WTC11 (cell line): Measurements from ENCODE around the gene TMPRSS12. TPM values are rescaled to one million over a fixed set of nuclear protein-coding genes. Genes with fewer than 3 reads are reported as not detected.
"Not testable (repeated sequence)": the region's sequence is repeated elsewhere in the genome, so short reads cannot be mapped to it uniquely, and the experiment has no call there.

Source experiments
- ATAC-seq: fragments of 200-7000 bp; cut with Tn5 transposase; 2 replicates; pipeline ENCODE4 v1.10.0; 2021; ENCODE audit warnings: mild to moderate bottlenecking, moderate library complexity
- CTCF ChIA-PET: fragments of 300-600 bp; sonication (Branson Sonifier 250); formaldehyde crosslinking; loops from one replicate; lab custom pipeline; 2021; ENCODE audit warnings: antibody characterized with exemption; lab: Charles Lee
- POLR2A ChIA-PET: fragments of 350-600 bp; sonication (Branson Sonifier 250); formaldehyde crosslinking; loops from one replicate; lab custom pipeline; 2021; ENCODE audit warnings: antibody characterized with exemption; lab: Charles Lee
- DNase-seq: peaks from one replicate; pipeline ENCODE4 v3.0.0; 2021; ENCODE audit warnings: low spot score
- H3K27ac Mint-ChIP-seq: 2 replicates; pipeline ENCODE4 v1.8.0; 2021; ENCODE audit warnings: mixed read lengths
- H3K27me3 Mint-ChIP-seq: 2 replicates; pipeline ENCODE4 v1.8.0; 2021; ENCODE audit warnings: low read depth, mild to moderate bottlenecking, moderate library complexity, mixed read lengths
- H3K36me3 Mint-ChIP-seq: 2 replicates; pipeline ENCODE4 v1.8.0; 2021; ENCODE audit warnings: mixed read lengths
- H3K4me1 Mint-ChIP-seq: 2 replicates; pipeline ENCODE4 v1.8.0; 2022; ENCODE audit warnings: mixed read lengths
- H3K4me3 Mint-ChIP-seq: 2 replicates; pipeline ENCODE4 v1.8.0; 2021; ENCODE audit warnings: mild to moderate bottlenecking, moderate library complexity, mixed read lengths
- H3K9me3 Mint-ChIP-seq: 2 replicates; pipeline ENCODE4 v1.8.0; 2021; ENCODE audit warnings: mixed read lengths
- CBFB ChIP-seq: sonication (generic); formaldehyde crosslinking; IDR thresholded peaks from 2 replicates; pipeline ENCODE4 v1.8.1; 2022; ENCODE audit warnings: mild to moderate bottlenecking, low read depth, missing genetic modification reagents
- ETV6 ChIP-seq: sonication (generic); formaldehyde crosslinking; IDR thresholded peaks from 2 replicates; pipeline ENCODE4 v1.8.1; 2022; ENCODE audit warnings: mild to moderate bottlenecking, missing genetic modification reagents
- IRF2 ChIP-seq: sonication (generic); formaldehyde crosslinking; IDR thresholded peaks from 2 replicates; pipeline ENCODE4 v1.8.0; 2022; ENCODE audit warnings: low read depth, missing genetic modification reagents, borderline replicate concordance
- KAT7 ChIP-seq: sonication (generic); formaldehyde crosslinking; IDR thresholded peaks from 2 replicates; pipeline ENCODE4 v1.8.1; 2023; ENCODE audit warnings: missing genetic modification reagents, mild to moderate bottlenecking, borderline replicate concordance
- NFATC4 ChIP-seq: fragments of 250-450 bp; sonication (Bioruptor Pico); IDR thresholded peaks from 2 replicates; pipeline ENCODE4 v1.9.0; 2021; ENCODE audit warnings: mild to moderate bottlenecking
- PRRX2 ChIP-seq: fragments of 250-450 bp; sonication (Bioruptor Pico); IDR thresholded peaks from 2 replicates; pipeline ENCODE4 v1.8.0; 2021; ENCODE audit warnings: mild to moderate bottlenecking
- ZNF263 ChIP-seq: sonication (generic); formaldehyde crosslinking; IDR thresholded peaks from 2 replicates; pipeline ENCODE4 v1.8.1; 2022; ENCODE audit warnings: low read depth, mild to moderate bottlenecking, moderate library complexity, missing genetic modification reagents
- total RNA-seq: library from RNA; stranded (reverse); gene quantifications from 3 replicates; pipeline ENCODE4 v1.2.3, GENCODE V29; 2021
- TF ChIP-seq, protein P1 (sequence below): sonication (generic); formaldehyde crosslinking; IDR thresholded peaks from 2 replicates; pipeline ENCODE4 v1.8.1; 2022; ENCODE audit warnings: low read depth, mild to moderate bottlenecking, moderate library complexity, missing genetic modification reagents, borderline replicate concordance
- TF ChIP-seq, protein P2 (sequence below): fragments of 250-450 bp; sonication (Bioruptor Pico); conservative IDR thresholded peaks from 2 replicates; pipeline ENCODE4 v1.9.0; 2021; ENCODE audit warnings: mild to moderate bottlenecking
- TF ChIP-seq, protein P3 (sequence below): sonication (generic); formaldehyde crosslinking; IDR thresholded peaks from 2 replicates; pipeline ENCODE4 v1.8.1; 2022; ENCODE audit warnings: low read depth, missing genetic modification reagents, borderline replicate concordance
- TF ChIP-seq, protein P4 (sequence below): sonication (generic); formaldehyde crosslinking; IDR thresholded peaks from 2 replicates; pipeline ENCODE4 v1.8.0; 2022; ENCODE audit warnings: mild to moderate bottlenecking, missing genetic modification reagents
- TF ChIP-seq, protein P5 (sequence below): sonication (generic); formaldehyde crosslinking; IDR thresholded peaks from 2 replicates; pipeline ENCODE4 v1.8.1; 2023; ENCODE audit warnings: mild to moderate bottlenecking, missing genetic modification reagents, moderate library complexity
- TF ChIP-seq, protein P6 (sequence below): sonication (generic); formaldehyde crosslinking; IDR thresholded peaks from 2 replicates; pipeline ENCODE4 v1.8.1; 2023; ENCODE audit warnings: mild to moderate bottlenecking, missing genetic modification reagents

The TMPRSS12 gene
- total RNA-seq, 1 experiment from 2014 or later = not detected

DNA sequence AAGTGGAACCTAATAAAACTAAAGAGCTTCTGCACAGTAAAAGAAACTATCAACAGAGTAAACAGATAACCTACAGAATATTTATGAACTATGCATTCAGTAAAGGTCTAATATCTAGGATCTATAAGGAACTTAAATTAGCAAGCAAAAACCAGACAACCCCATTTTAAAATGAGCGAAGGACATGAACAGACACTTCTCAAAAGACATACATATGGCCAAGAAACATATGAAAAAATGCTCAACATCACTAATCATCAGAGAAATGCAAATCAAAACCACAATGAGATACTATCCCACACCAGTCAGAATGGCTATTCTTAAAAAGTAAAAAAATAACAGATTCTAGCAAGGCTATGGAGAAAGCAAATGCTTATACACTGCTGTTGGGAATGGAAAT is 12.5 kb downstream of the TMPRSS12 start:
- CTCF ChIA-PET, H3K4me3 Mint-ChIP-seq, DNase-seq, H3K4me1 Mint-ChIP-seq, ATAC-seq, POLR2A ChIA-PET, H3K27me3 Mint-ChIP-seq, H3K27ac Mint-ChIP-seq, H3K36me3 Mint-ChIP-seq: not testable (repeated sequence)
- peaks cover 18% of the 10 kb centered on the region for H3K9me3 Mint-ChIP-seq

DNA sequence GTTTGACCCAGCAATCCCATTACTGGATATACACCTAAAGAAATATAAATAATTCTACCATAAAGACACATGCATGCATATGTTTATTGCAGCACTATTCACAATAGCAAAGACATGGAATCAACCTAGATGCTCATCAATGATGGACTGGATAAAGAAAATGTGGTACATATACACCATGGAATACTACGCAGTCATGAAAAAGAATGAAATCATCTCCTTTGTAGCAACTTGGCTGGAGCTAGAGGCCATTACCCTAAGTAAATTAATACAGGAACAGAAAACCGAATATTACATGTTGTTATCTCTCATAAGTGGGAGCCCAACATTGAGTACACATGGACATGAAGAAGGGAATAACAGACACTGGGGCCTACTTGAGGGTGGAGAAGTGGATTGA is 13.0 kb downstream of the TMPRSS12 start:
- ATAC-seq, H3K36me3 Mint-ChIP-seq, CTCF ChIA-PET, H3K27ac Mint-ChIP-seq, POLR2A ChIA-PET, H3K4me3 Mint-ChIP-seq, DNase-seq, H3K27me3 Mint-ChIP-seq, H3K4me1 Mint-ChIP-seq: not testable (repeated sequence)
- H3K9me3 Mint-ChIP-seq = peaks cover 18% of the 10 kb centered on the region

DNA sequence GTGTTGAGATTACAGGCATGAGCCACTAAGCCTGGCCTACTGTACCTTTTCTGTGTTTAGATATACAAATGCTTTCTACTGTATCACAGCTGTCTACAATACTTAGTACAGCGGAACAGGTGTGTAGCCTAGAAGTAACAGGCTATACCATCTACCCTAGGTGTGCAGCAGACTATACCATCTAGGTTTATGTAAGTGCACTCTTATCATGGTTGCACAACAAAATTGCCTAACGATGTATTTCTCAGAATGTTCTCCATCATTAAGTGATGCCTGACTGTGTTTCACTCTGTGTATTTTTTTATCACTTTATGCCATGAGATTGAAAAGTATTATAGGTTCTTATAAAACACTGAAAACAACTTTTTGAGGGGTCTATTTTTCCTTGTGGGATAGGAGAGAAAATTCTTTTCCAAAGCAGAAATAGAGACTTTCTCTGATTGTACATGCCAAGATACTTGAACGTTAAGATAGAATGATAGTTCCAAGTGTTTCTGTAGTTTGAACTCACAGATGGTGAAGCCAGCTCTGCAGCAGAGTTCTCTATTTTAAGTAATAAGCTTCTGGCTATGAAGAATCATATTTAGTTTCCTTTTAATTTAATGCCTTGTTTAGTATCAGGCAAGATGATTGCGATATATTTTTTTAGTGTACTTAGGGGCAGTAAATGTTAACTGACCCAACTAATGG is 17.0 kb downstream of the TMPRSS12 start:
- ATAC-seq (no peak), DNase-seq (no peak)
- Mint-ChIP-seq H3K27me3 (no peaks in the 10 kb centered on the region), H3K4me3 (no peak overlapping the region), H3K9me3 (peaks cover 16% of the 10 kb centered on the region), H3K36me3 (peaks cover 8% of the 10 kb centered on the region), H3K27ac (no peak overlapping the region), H3K4me1 (no peaks in the 10 kb centered on the region)
- ChIA-PET POLR2A (no interaction called here), CTCF (interaction anchor here (0.7 to 1.5 kb wide), 2 partner anchors 34 to 95 kb away, joined by 3 read pairs; no protein-coding TSS in a partner anchor)
- TF ChIP-seq, protein P1, sequence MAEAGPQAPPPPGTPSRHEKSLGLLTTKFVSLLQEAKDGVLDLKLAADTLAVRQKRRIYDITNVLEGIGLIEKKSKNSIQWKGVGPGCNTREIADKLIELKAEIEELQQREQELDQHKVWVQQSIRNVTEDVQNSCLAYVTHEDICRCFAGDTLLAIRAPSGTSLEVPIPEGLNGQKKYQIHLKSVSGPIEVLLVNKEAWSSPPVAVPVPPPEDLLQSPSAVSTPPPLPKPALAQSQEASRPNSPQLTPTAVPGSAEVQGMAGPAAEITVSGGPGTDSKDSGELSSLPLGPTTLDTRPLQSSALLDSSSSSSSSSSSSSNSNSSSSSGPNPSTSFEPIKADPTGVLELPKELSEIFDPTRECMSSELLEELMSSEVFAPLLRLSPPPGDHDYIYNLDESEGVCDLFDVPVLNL (CRISPR knock-in tag) = no peak
- no peak for TF ChIP-seq CBFB (CRISPR knock-in tag)

DNA sequence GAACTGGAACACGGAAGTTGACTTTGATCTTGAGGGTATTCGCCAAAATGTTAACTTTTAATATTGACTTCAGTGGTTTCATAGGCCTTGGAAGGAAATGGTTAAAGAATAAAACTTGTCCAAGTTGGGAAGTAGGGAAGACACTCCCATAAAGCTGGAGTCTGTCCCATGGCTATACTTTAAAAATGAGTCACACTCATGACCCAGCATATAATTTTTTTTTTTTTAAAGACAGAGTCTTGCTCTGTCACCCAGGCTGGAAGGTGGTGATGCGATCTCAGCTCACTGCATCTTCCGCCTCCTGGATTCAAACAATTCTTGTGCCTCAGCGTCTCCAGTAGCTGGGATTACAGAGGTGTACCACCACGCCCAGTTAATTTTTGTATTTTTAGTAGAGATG is 19.6 kb downstream of the TMPRSS12 start:
- H3K36me3 Mint-ChIP-seq = peaks cover 22% of the 10 kb centered on the region
- H3K27me3 Mint-ChIP-seq = no peaks in the 10 kb centered on the region; the same call in 1 of the 2 replicates
- ATAC-seq (no peak), DNase-seq (no peak)
- peaks cover 8% of the 10 kb centered on the region; the same call in 1 of the 2 replicates for H3K4me1 Mint-ChIP-seq
- H3K4me3 Mint-ChIP-seq = no peak overlapping the region
- no peak overlapping the region for H3K27ac Mint-ChIP-seq
- POLR2A ChIA-PET = no interaction called here
- TF ChIP-seq, protein P2, sequence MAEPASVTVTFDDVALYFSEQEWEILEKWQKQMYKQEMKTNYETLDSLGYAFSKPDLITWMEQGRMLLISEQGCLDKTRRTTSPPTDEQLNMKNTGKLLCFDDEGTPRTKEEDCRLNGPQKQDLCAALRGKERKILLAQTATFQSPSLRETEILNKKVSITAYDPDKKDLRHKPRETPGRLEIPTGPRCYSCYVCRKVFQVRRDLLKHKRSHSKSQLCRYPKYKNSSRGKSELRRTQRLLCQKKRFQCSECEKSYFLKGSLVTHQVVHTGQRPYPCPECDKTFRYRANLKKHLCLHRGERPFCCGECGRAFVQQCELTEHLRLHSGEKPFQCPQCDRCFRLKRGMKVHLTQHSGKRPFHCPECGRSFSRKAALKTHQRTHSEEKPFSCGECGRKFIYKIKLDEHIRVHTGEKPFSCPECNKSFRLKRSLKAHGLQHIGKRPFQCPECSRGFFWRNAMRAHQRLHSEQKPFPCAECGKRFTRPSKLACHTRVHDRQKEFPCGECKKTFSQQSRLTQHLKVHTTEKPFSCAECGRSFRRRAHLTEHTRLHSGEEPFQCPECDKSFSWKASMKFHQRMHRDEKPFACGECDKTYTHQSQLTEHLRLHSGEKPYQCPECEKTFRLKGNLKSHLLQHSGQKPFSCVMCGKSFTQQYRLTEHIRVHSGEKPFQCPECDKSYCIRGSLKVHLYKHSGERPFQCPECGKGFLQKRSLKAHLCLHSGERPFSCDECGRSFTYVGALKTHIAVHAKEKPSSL (CRISPR knock-in tag) = no peak
- TF ChIP-seq NFATC4 (CRISPR knock-in tag) = no peak
- TF ChIP-seq PRRX2 (CRISPR knock-in tag) = no peak
- TF ChIP-seq, protein P3, sequence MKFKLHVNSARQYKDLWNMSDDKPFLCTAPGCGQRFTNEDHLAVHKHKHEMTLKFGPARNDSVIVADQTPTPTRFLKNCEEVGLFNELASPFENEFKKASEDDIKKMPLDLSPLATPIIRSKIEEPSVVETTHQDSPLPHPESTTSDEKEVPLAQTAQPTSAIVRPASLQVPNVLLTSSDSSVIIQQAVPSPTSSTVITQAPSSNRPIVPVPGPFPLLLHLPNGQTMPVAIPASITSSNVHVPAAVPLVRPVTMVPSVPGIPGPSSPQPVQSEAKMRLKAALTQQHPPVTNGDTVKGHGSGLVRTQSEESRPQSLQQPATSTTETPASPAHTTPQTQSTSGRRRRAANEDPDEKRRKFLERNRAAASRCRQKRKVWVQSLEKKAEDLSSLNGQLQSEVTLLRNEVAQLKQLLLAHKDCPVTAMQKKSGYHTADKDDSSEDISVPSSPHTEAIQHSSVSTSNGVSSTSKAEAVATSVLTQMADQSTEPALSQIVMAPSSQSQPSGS (CRISPR knock-in tag) = no peak
- no peak for TF ChIP-seq ETV6 (CRISPR knock-in tag)
- no peak for TF ChIP-seq ZNF263
- TF ChIP-seq, all 79 proteins: peak for 0
- CTCF ChIA-PET = no interaction called here
- peaks cover 22% of the 10 kb centered on the region for H3K9me3 Mint-ChIP-seq

DNA sequence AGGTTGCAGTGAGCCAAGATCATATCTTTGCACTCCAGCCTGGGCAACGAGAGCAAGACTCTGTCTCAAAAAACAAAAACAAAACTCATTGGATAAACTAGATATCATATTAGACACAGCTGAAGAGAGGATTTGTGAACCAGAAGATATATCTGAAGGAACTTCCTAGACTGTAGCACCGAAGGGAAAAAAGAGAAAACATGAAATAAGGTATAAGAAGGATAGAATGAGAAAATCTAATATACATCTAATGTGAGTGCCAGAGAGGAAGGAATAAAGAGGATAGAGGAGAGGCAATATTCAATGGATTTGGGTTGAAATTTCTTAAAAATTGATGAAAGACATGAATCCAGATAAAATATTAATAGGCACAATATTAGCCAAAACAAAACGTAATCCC is 22.5 kb downstream of the TMPRSS12 start:
- ChIA-PET POLR2A (no interaction called here), CTCF (no interaction called here)
- no peak for TF ChIP-seq KAT7
- TF ChIP-seq, protein P4, sequence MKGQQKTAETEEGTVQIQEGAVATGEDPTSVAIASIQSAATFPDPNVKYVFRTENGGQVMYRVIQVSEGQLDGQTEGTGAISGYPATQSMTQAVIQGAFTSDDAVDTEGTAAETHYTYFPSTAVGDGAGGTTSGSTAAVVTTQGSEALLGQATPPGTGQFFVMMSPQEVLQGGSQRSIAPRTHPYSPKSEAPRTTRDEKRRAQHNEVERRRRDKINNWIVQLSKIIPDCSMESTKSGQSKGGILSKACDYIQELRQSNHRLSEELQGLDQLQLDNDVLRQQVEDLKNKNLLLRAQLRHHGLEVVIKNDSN (CRISPR knock-in tag) = no peak
- TF ChIP-seq IRF2 (CRISPR knock-in tag) = no peak
- TF ChIP-seq, protein P5, sequence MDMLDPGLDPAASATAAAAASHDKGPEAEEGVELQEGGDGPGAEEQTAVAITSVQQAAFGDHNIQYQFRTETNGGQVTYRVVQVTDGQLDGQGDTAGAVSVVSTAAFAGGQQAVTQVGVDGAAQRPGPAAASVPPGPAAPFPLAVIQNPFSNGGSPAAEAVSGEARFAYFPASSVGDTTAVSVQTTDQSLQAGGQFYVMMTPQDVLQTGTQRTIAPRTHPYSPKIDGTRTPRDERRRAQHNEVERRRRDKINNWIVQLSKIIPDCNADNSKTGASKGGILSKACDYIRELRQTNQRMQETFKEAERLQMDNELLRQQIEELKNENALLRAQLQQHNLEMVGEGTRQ (CRISPR knock-in tag) = no peak
- TF ChIP-seq, protein P6, sequence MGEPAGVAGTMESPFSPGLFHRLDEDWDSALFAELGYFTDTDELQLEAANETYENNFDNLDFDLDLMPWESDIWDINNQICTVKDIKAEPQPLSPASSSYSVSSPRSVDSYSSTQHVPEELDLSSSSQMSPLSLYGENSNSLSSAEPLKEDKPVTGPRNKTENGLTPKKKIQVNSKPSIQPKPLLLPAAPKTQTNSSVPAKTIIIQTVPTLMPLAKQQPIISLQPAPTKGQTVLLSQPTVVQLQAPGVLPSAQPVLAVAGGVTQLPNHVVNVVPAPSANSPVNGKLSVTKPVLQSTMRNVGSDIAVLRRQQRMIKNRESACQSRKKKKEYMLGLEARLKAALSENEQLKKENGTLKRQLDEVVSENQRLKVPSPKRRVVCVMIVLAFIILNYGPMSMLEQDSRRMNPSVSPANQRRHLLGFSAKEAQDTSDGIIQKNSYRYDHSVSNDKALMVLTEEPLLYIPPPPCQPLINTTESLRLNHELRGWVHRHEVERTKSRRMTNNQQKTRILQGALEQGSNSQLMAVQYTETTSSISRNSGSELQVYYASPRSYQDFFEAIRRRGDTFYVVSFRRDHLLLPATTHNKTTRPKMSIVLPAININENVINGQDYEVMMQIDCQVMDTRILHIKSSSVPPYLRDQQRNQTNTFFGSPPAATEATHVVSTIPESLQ (CRISPR knock-in tag) = no peak
- Mint-ChIP-seq H3K27me3 (no peaks in the 10 kb centered on the region; the same call in 1 of the 2 replicates), H3K36me3 (peaks cover 27% of the 10 kb centered on the region), H3K27ac (no peak overlapping the region), H3K4me3 (no peak overlapping the region), H3K9me3 (peaks cover 45% of the 10 kb centered on the region), H3K4me1 (peaks cover 8% of the 10 kb centered on the region; the same call in 1 of the 2 replicates)
- ATAC-seq = no peak
- no peak for DNase-seq

DNA sequence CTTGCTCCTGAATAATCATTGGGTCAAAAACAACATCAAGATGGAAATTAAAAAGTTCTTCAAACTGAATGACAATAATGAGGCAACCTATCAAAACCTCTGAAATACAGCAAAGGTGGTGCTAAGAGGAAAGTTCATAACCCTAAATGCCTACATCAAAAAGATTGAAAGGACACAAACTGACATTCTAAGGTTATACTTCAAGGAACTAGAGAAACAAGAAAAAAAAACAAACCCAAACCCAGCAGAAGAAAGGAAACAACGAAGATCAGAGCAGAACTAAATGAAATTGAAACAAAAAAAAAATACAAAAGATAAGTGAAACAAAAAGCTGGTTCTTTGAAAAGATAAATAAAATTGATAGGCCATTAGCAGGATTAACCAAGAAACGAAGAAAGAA is 26.2 kb downstream of the TMPRSS12 start:
- CTCF ChIA-PET, H3K4me3 Mint-ChIP-seq: not testable (repeated sequence)
- peaks cover 56% of the 10 kb centered on the region for H3K9me3 Mint-ChIP-seq

More for the DNA sequence above, 26.2 kb downstream of the TMPRSS12 start:
- ATAC-seq, DNase-seq, POLR2A ChIA-PET, H3K27me3 Mint-ChIP-seq, H3K27ac Mint-ChIP-seq: not testable (repeated sequence)
- Mint-ChIP-seq H3K36me3 (peaks cover 27% of the 10 kb centered on the region), H3K4me1 (peaks cover 17% of the 10 kb centered on the region)
